B cell (primary cell): ENCODE data around the gene GSKIP. TPM values are rescaled to one million over a fixed set of nuclear protein-coding genes. Genes with fewer than 3 reads are reported as not detected.

Experiments
- ATAC-seq: fragments of 200-7000 bp; cut with Tn5 transposase; one replicate; pipeline ENCODE4 v1.10.0; 2021; ENCODE audit warnings: low read depth, mild to moderate bottlenecking, moderate number of reproducible peaks, moderate library complexity
- CTCF ChIA-PET: fragments of 350-600 bp; sonication (Branson Sonifier 250); formaldehyde crosslinking; loops from one replicate; lab custom pipeline; 2021; ENCODE audit warnings: antibody characterized with exemption, inconsistent platforms; lab: Charles Lee
- POLR2A ChIA-PET: fragments of 350-600 bp; sonication (Branson Sonifier 250); formaldehyde crosslinking; loops from one replicate; lab custom pipeline; 2021; ENCODE audit warnings: antibody characterized with exemption; lab: Charles Lee
- DNase-seq: peaks from one replicate; pipeline ENCODE4 v3.0.0; 2013
- H2AFZ ChIP-seq: 2 replicates; pipeline ENCODE4 v1.6.1; 2012; ENCODE audit warnings: mild to moderate bottlenecking, low read depth, low read length; ENCODE audit not compliant: insufficient read depth, poor library complexity, severe bottlenecking
- H3K27ac ChIP-seq, 2 donors: 1 replicate in 1 of 2; 2 replicates in 1 of 2; pipeline ENCODE4 v1.5.1; 2012 to 2013; ENCODE audit warnings: low read length in 2 of 2, mild to moderate bottlenecking in 2 of 2, moderate library complexity in 1 of 2
- H3K27me3 ChIP-seq, 4 experiments: fragments of 200-600 bp in 1 of 4; sonication (generic) in 1 of 4; replicated peaks in 1 of 4; 1 replicate in 2 of 4; 2 replicates in 2 of 4; pipeline versions ENCODE4 v1.6.1 to v1.7.0; 2013 to 2016; ENCODE audit warnings: low read length in 3 of 4, mild to moderate bottlenecking in 2 of 4, mixed read lengths in 1 of 4, moderate library complexity in 1 of 4; ENCODE audit not compliant: insufficient read depth in 4 of 4, control insufficient read depth in 3 of 4; ENCODE audit errors: control extremely low read depth in 1 of 4
- H3K36me3 ChIP-seq, 2 experiments: replicated peaks in 1 of 2; 1 replicate in 1 of 2; 2 replicates in 1 of 2; pipeline versions ENCODE4 v1.6.1 to v1.7.1; 2013; ENCODE audit warnings: low read length in 1 of 2; ENCODE audit not compliant: insufficient read depth in 2 of 2, control insufficient read depth in 1 of 2; ENCODE audit errors: control extremely low read depth in 1 of 2, extremely low read depth in 1 of 2
- H3K4me1 ChIP-seq, 2 donors: fragments of 200-600 bp in 1 of 2; sonication (generic) in 1 of 2; 1 replicate in 1 of 2; 2 replicates in 1 of 2; pipeline versions ENCODE4 v1.5.1 to v1.6.1; 2013 to 2017; ENCODE audit warnings: low read length in 2 of 2; ENCODE audit not compliant: control insufficient read depth in 2 of 2, insufficient read depth in 2 of 2
- H3K4me2 ChIP-seq: replicated peaks from 2 replicates; pipeline ENCODE3; 2012; ENCODE audit warnings: mild to moderate bottlenecking, low read depth, low read length; ENCODE audit not compliant: poor library complexity, severe bottlenecking
- H3K4me3 ChIP-seq, 5 experiments: fragments of 200-600 bp in 1 of 5; sonication (generic) in 1 of 5; 1 replicate in 3 of 5; 2 replicates in 2 of 5; pipeline versions ENCODE4 v1.5.1 to v1.7.0; 2011 to 2016; ENCODE audit warnings: low read length in 4 of 5, mild to moderate bottlenecking in 4 of 5, low read depth in 2 of 5, control low read depth in 1 of 5, moderate library complexity in 1 of 5; ENCODE audit not compliant: insufficient read depth in 1 of 5; ENCODE audit errors: control extremely low read depth in 1 of 5, extremely low read depth in 1 of 5
- H3K79me2 ChIP-seq: fragments of 200-600 bp; sonication (generic); one replicate; pipeline ENCODE4 v1.6.0; 2016; ENCODE audit warnings: low read length; ENCODE audit not compliant: control insufficient read depth, insufficient read depth
- H3K9ac ChIP-seq: fragments of 200-600 bp; sonication (generic); 2 replicates; pipeline ENCODE4 v1.6.1; 2017; ENCODE audit warnings: mild to moderate bottlenecking, low read length, moderate library complexity
- H3K9me3 ChIP-seq, 3 donors: one replicate each; pipeline versions ENCODE4 v1.6.1 to v1.7.1; 2013; ENCODE audit warnings: low read length in 2 of 3; ENCODE audit not compliant: control insufficient read depth in 2 of 3, insufficient read depth in 1 of 3; ENCODE audit errors: control extremely low read depth in 1 of 3
- H4K20me1 ChIP-seq: 2 replicates; pipeline ENCODE4 v1.6.0; 2012; ENCODE audit warnings: mild to moderate bottlenecking, low read length; ENCODE audit not compliant: insufficient read depth, control insufficient read depth, poor library complexity, severe bottlenecking
- H3K27ac Mint-ChIP-seq: one replicate; pipeline ENCODE4 v1.8.0; 2021; ENCODE audit warnings: mixed read lengths
- H3K27me3 Mint-ChIP-seq: one replicate; pipeline ENCODE4 v1.8.0; 2021; ENCODE audit warnings: mixed read lengths
- H3K4me1 Mint-ChIP-seq: one replicate; pipeline ENCODE4 v1.8.0; 2021; ENCODE audit warnings: mixed read lengths
- H3K4me3 Mint-ChIP-seq: one replicate; pipeline ENCODE4 v1.8.0; 2021; ENCODE audit warnings: mixed read lengths
- H3K9me3 Mint-ChIP-seq: one replicate; pipeline ENCODE4 v1.8.0; 2022; ENCODE audit warnings: mixed read lengths; ENCODE audit not compliant: insufficient read depth
- CTCF ChIP-seq: fragments of 200-600 bp; IDR thresholded peaks from one replicate; pipeline ENCODE4 v1.8.0; 2022; ENCODE audit warnings: antibody characterized with exemption, mild to moderate bottlenecking
- EZH2 ChIP-seq: IDR thresholded peaks from 2 replicates; pipeline ENCODE4 v1.6.1; 2012; ENCODE audit warnings: borderline replicate concordance, low read depth, mild to moderate bottlenecking, moderate library complexity, low read length; ENCODE audit not compliant: insufficient read depth, poor library complexity, severe bottlenecking
- WGBS: methylation state at CpG from one replicate; pipeline ENCODE4 v1.1.5; 2013; ENCODE audit warnings: missing lambda C conversion rate; ENCODE audit not compliant: insufficient coverage; 5-methylcytosine and 5-hydroxymethylcytosine counted together
- intact Hi-C: fragments of 100-400 bp; cut with micrococcal nuclease; formaldehyde crosslinking; loops from one replicate; pipeline ENCODE4 v1.10.0; 2022
- polyA plus RNA-seq: library from polyadenylated mRNA; depleted of rRNA; stranded (reverse); fragments of >200 nt; gene quantifications from 2 replicates; pipeline ENCODE4 v1.2.3, GENCODE V29; 2012
- total RNA-seq, 2 donors: library from RNA; stranded (reverse); fragments of 120-200 nt in 1 of 2; gene quantifications; 1 replicate in 1 of 2; 2 replicates in 1 of 2; pipeline versions ENCODE4 v1.2.3 to v1.2.4, GENCODE V29; 2013 to 2022

GSKIP gene
- total and polyA plus RNA-seq, 2 donors (not counting 1 experiment from before 2014, with no cell fraction given), result 5.7 to 15.8 TPM

- no peak overlapping the region for H3K4me3 Mint-ChIP-seq
- peaks cover 9 to 12% of the 10 kb centered on the region in 2 donors for H3K4me1 ChIP-seq
- H3K36me3 ChIP-seq, result peaks cover 0 to 3% of the 10 kb centered on the region in 2 experiments
- ChIA-PET CTCF (no interaction called here), POLR2A (no interaction called here)
- no peak overlapping the region for H3K4me3 ChIP-seq
- peaks cover 83% of the 10 kb centered on the region for H3K79me2 ChIP-seq
- DNase-seq, result no peak
- H3K27me3 ChIP-seq, result no peaks in the 10 kb centered on the region
- no peaks in the 10 kb centered on the region for H3K27me3 Mint-ChIP-seq
- H4K20me1 ChIP-seq, result peaks cover 16% of the 10 kb centered on the region
- no peak overlapping the region for H3K9ac ChIP-seq
- no peak overlapping the region for H3K27ac ChIP-seq
- no peak overlapping the region for H2AFZ ChIP-seq
- TF ChIP-seq CTCF, result no peak
- no peak for TF ChIP-seq EZH2
- no peaks in the 10 kb centered on the region for H3K9me3 Mint-ChIP-seq
- H3K27ac Mint-ChIP-seq, result no peak overlapping the region
- ATAC-seq, result no peak
- intact Hi-C loops, result no loop called here
- 97% methylated on average over 3 of the region's 3 CpGs for WGBS
- no peaks in the 10 kb centered on the region for H3K9me3 ChIP-seq
- no peak overlapping the region for H3K4me2 ChIP-seq
- H3K4me1 Mint-ChIP-seq, result peaks cover 28% of the 10 kb centered on the region
Measured at GRCh38 chr14:96357216-96357615, 6.1 kb upstream of the GSKIP start.

GRCh38 chr14:96359959-96360358 lies 3.4 kb upstream of the GSKIP start:
- no peak for DNase-seq
- H3K9me3 ChIP-seq, result no peaks in the 10 kb centered on the region
- Mint-ChIP-seq H3K4me3 (no peak overlapping the region), H3K27ac (no peak overlapping the region), H3K27me3 (no peaks in the 10 kb centered on the region), H3K4me1 (peaks cover 39% of the 10 kb centered on the region), H3K9me3 (no peaks in the 10 kb centered on the region)
- peaks cover 24 to 25% of the 10 kb centered on the region in 2 donors for H3K4me1 ChIP-seq
- TF ChIP-seq CTCF (no peak), EZH2 (no peak)
- peaks cover 14% of the 10 kb centered on the region for H4K20me1 ChIP-seq
- ChIA-PET CTCF (no interaction called here), POLR2A (no interaction called here)
- no peaks in the 10 kb centered on the region for H3K36me3 ChIP-seq
- H3K4me2 ChIP-seq, result no peak overlapping the region
- no peak for ATAC-seq
- H2AFZ ChIP-seq, result no peak overlapping the region
- no peak overlapping the region for H3K4me3 ChIP-seq
- H3K27ac ChIP-seq, result no peak overlapping the region
- intact Hi-C loops, result no loop called here
- no peak overlapping the region for H3K9ac ChIP-seq
- peaks cover 91% of the 10 kb centered on the region for H3K79me2 ChIP-seq
- no peaks in the 10 kb centered on the region for H3K27me3 ChIP-seq
